ENCODE results near the gene DAZAP1. TPM values are rescaled to one million over a fixed set of nuclear protein-coding genes. Genes with fewer than 3 reads are reported as not detected.
"Not testable (repeated sequence)": the region's sequence is repeated elsewhere in the genome, so short reads cannot be mapped to it uniquely, and the experiment has no call there.

The DAZAP1 gene
- total and polyA plus RNA-seq, 9 donors = 29.6 to 113 (median 77.4) TPM

- 27 to 46% (median 28%) methylated on average over 30 of the region's 30 CpGs for WGBS, 3 donors
- Histone ChIP-seq H3K27ac (peak overlapping the region in 1 of 2 donors; percentile 68), H3K4me1 (ENCODE audit: insufficient read depth) (peaks cover 30% of the 10 kb centered on the region)
Measured at GRCh38 chr19:1417681-1418495, 10.5 kb downstream of the DAZAP1 start.

GRCh38 chr19:1418496-1418775 lies 11.1 kb downstream of the DAZAP1 start:
- 74 to 76% (median 75%) methylated on average over 13 of the region's 13 CpGs for WGBS, 3 donors
- H3K4me3 ChIP-seq = no peak overlapping the region
- intact Hi-C loops (cut with DNase I) = loop anchor here in 1 of 4 donors (2.0 kb wide), 1 partner anchor 18 kb away; no protein-coding TSS in a partner anchor
- H3K4me1 ChIP-seq (ENCODE audit: insufficient read depth) = peaks cover 29% of the 10 kb centered on the region
- H3K27me3 ChIP-seq = no peaks in the 10 kb centered on the region
- H3K9me3 ChIP-seq = no peaks in the 10 kb centered on the region
- no peak for DNase-seq
- no peak for TF ChIP-seq POLR2A (IDR thresholded peaks at IDR 0.05)
- no peak for TF ChIP-seq EP300 (IDR thresholded peaks at IDR 0.05)
- TF ChIP-seq CTCF (IDR thresholded peaks at IDR 0.05) = no peak
- H3K36me3 ChIP-seq = no peaks in the 10 kb centered on the region
- peak overlapping the region in 1 of 2 donors; percentile 68 for H3K27ac ChIP-seq

More at GRCh38 chr19:1417681-1418495, 10.5 kb downstream of the DAZAP1 start:
- Histone ChIP-seq H3K27me3 (no peaks in the 10 kb centered on the region), H3K9me3 (no peaks in the 10 kb centered on the region), H3K4me3 (no peak overlapping the region), H3K36me3 (no peaks in the 10 kb centered on the region)
- TF ChIP-seq POLR2A (IDR thresholded peaks at IDR 0.05) (no peak), EP300 (IDR thresholded peaks at IDR 0.05) (no peak), CTCF (IDR thresholded peaks at IDR 0.05) (no peak)
- intact Hi-C loops (cut with DNase I) = loop anchor here in 1 of 4 donors (2.0 kb wide), 1 partner anchor 19 kb away; no protein-coding TSS in a partner anchor
- peak in 3 of 5 donors; percentile 45 to 71 (median 64) for DNase-seq

- DNase-seq = no peak
- Histone ChIP-seq H3K27me3 (no peaks in the 10 kb centered on the region), H3K9me3 (no peaks in the 10 kb centered on the region), H3K4me3 (no peak overlapping the region), H3K27ac (peak overlapping the region in 1 of 2 donors; percentile 68), H3K36me3 (no peaks in the 10 kb centered on the region), H3K4me1 (ENCODE audit: insufficient read depth) (peaks cover 27% of the 10 kb centered on the region)
- TF ChIP-seq CTCF (IDR thresholded peaks at IDR 0.05) = no peak
- no peak for TF ChIP-seq POLR2A (IDR thresholded peaks at IDR 0.05)
- no peak for TF ChIP-seq EP300 (IDR thresholded peaks at IDR 0.05)
- 87 to 88% (median 88%) methylated on average over 21 of the region's 21 CpGs for WGBS, 3 donors
- intact Hi-C loops (cut with DNase I) = loop anchor here in 1 of 4 donors (2.0 kb wide), 1 partner anchor 18 kb away; no protein-coding TSS in a partner anchor
Measured at GRCh38 chr19:1418951-1419738, 11.8 kb downstream of the DAZAP1 start.

GRCh38 chr19:1420085-1420484 lies 12.7 kb downstream of the DAZAP1 start:
- H3K36me3 ChIP-seq; H3K27me3 ChIP-seq; intact Hi-C loops (cut with DNase I); H3K4me3 ChIP-seq; H3K27ac ChIP-seq; H3K9me3 ChIP-seq; DNase-seq: not testable (repeated sequence)
- WGBS, 3 donors = 90 to 92% (median 91%) methylated on average over 14 to 31 of the region's 43 CpGs
- peaks cover 23% of the 10 kb centered on the region for H3K4me1 ChIP-seq (ENCODE audit: insufficient read depth)

Data from ovary (tissue), 9 donors.